ENCODE data around the gene SMC3.

- TF ChIP-seq, protein P1, sequence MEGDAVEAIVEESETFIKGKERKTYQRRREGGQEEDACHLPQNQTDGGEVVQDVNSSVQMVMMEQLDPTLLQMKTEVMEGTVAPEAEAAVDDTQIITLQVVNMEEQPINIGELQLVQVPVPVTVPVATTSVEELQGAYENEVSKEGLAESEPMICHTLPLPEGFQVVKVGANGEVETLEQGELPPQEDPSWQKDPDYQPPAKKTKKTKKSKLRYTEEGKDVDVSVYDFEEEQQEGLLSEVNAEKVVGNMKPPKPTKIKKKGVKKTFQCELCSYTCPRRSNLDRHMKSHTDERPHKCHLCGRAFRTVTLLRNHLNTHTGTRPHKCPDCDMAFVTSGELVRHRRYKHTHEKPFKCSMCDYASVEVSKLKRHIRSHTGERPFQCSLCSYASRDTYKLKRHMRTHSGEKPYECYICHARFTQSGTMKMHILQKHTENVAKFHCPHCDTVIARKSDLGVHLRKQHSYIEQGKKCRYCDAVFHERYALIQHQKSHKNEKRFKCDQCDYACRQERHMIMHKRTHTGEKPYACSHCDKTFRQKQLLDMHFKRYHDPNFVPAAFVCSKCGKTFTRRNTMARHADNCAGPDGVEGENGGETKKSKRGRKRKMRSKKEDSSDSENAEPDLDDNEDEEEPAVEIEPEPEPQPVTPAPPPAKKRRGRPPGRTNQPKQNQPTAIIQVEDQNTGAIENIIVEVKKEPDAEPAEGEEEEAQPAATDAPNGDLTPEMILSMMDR (IDR thresholded peaks at IDR 0.05; ENCODE audit: insufficient read depth, low read length, poor library complexity, severe bottlenecking): no peak
- TF ChIP-seq EZH2phosphoT487 (conservative IDR thresholded peaks at IDR 0.05; ENCODE audit: low read length): no peak
Measured at GRCh38 chr10:110539091-110539490, 28.4 kb upstream of the SMC3 start.

All from SU-DHL-6 (cell line).